ENCODE results near the gene TTC7B.

The TTC7B gene

DNA sequence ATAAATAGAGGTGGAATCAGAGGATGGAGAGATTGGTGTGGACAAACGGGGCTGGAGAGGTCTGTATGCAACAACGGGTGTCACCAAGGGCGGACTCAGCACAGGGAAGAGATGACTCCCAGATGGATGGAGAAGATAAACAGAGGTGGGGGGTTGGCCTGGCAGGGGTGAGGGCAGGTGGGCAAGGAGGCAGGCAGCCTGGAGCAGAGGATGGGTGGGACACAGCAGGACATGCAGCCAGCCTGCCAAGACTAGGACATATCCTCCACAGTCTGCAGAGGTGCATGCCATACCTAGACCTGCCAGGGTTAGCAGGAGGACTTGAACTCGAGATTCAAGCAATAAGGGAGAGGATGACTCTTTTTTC lies 56.2 kb downstream of the TTC7B start:
- no peak overlapping the region for H3K9ac ChIP-seq (ENCODE audit: low read length)
- no peak overlapping the region for H3K27ac ChIP-seq (ENCODE audit: low read depth, low read length)
- no peak overlapping the region for H3K4me3 ChIP-seq (ENCODE audit: insufficient read depth, low read length, poor library complexity, severe bottlenecking)
- no peaks in the 10 kb centered on the region for H3F3A ChIP-seq (ENCODE audit: insufficient read depth)
- H3K4me2 ChIP-seq (ENCODE audit: low read depth, low read length, poor library complexity, severe bottlenecking), result no peak overlapping the region
- no peak for TF ChIP-seq EZH2phosphoT487 (conservative IDR thresholded peaks at IDR 0.05; ENCODE audit: low read length)
- TF ChIP-seq, protein P1, sequence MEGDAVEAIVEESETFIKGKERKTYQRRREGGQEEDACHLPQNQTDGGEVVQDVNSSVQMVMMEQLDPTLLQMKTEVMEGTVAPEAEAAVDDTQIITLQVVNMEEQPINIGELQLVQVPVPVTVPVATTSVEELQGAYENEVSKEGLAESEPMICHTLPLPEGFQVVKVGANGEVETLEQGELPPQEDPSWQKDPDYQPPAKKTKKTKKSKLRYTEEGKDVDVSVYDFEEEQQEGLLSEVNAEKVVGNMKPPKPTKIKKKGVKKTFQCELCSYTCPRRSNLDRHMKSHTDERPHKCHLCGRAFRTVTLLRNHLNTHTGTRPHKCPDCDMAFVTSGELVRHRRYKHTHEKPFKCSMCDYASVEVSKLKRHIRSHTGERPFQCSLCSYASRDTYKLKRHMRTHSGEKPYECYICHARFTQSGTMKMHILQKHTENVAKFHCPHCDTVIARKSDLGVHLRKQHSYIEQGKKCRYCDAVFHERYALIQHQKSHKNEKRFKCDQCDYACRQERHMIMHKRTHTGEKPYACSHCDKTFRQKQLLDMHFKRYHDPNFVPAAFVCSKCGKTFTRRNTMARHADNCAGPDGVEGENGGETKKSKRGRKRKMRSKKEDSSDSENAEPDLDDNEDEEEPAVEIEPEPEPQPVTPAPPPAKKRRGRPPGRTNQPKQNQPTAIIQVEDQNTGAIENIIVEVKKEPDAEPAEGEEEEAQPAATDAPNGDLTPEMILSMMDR (IDR thresholded peaks at IDR 0.05; ENCODE audit: insufficient read depth, low read length, poor library complexity, severe bottlenecking), result no peak
- H3K9me2 ChIP-seq (replicated peaks; ENCODE audit: insufficient read depth, low read length), result no peaks in the 10 kb centered on the region
- no peaks in the 10 kb centered on the region for H4K20me1 ChIP-seq (ENCODE audit: low read depth, low read length)
- no peak overlapping the region for H2AFZ ChIP-seq (ENCODE audit: low read depth, low read length, severe bottlenecking)
- peaks cover 4% of the 10 kb centered on the region; the same call in 1 of the 2 replicates for H3K27me3 ChIP-seq (ENCODE audit: low read length)
- H3K9me3 ChIP-seq (ENCODE audit: insufficient read depth, low read length), result peaks cover 17% of the 10 kb centered on the region; the same call in 1 of the 2 replicates
- no peaks in the 10 kb centered on the region for H3K36me3 ChIP-seq (ENCODE audit: low read length)
- H3K79me2 ChIP-seq (ENCODE audit: insufficient read depth, low read length), result no peaks in the 10 kb centered on the region

DNA sequence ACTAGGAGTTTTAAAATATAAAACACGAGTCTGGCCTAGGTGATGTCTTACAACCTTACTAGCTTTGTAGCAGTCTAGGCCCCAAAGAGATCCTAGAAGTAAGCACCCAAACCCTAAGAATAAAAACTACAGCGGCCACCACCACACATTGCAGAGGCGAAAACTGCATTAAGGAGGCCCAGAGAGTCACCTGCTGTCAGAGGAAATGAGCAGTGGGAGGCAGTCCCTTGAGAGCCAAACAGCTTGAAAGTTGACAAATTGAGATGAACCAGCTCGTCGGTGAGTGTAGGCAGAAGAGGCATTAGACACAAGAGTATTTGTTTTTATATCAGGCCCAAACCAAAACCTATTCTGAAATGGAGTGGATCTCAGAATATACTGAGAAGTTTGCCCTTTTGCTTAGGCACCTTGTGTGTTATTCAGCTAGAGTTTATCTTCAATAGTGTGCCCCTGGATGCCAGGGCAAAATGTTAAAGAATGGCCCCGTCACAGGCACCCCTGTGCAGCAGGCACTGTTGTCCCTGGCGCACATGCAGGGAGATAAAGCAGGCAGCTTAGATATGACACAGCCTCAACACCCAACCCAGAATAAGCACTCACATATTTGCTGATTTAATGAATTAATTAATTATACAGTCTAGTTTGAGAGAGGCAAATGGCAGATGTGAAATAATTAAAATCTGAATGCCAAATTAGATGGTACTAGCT lies 56.7 kb downstream of the TTC7B start:
- Histone ChIP-seq H3K27me3 (ENCODE audit: low read length) (peaks cover 4% of the 10 kb centered on the region; the same call in 1 of the 2 replicates), H3K9me2 (replicated peaks; ENCODE audit: insufficient read depth, low read length) (no peaks in the 10 kb centered on the region), H2AFZ (ENCODE audit: low read depth, low read length, severe bottlenecking) (peak overlapping the region; percentile 100), H3F3A (ENCODE audit: insufficient read depth) (no peaks in the 10 kb centered on the region), H3K27ac (ENCODE audit: low read depth, low read length) (no peak overlapping the region), H3K9me3 (ENCODE audit: insufficient read depth, low read length) (peaks cover 17% of the 10 kb centered on the region; the same call in 1 of the 2 replicates), H4K20me1 (ENCODE audit: low read depth, low read length) (no peaks in the 10 kb centered on the region), H3K4me3 (ENCODE audit: insufficient read depth, low read length, poor library complexity, severe bottlenecking) (no peak overlapping the region), H3K79me2 (ENCODE audit: insufficient read depth, low read length) (no peaks in the 10 kb centered on the region), H3K4me2 (ENCODE audit: low read depth, low read length, poor library complexity, severe bottlenecking) (no peak overlapping the region), H3K36me3 (ENCODE audit: low read length) (no peaks in the 10 kb centered on the region), H3K9ac (ENCODE audit: low read length) (no peak overlapping the region)
- TF ChIP-seq EZH2phosphoT487 (conservative IDR thresholded peaks at IDR 0.05; ENCODE audit: low read length), result no peak
- TF ChIP-seq, protein P1 (IDR thresholded peaks at IDR 0.05; ENCODE audit: insufficient read depth, low read length, poor library complexity, severe bottlenecking), result no peak

DNA sequence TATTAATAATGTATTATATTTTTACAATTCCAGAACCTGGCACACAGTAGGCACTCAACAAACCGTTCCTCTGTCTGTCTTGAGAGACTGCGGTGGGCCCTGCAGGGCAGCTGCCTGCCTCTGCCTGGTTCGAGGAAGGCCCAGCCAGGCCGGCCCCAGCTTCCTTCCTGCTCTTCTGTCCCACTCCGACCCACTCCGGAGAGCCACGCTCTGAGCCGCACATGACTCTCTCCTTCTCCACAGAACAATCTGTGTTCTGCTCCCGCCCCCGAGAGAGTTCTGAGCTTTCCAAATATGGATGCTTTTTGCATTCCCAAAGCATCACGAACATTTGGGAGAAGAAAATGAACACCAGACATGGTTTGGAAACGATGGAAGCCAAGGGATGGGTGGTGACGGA lies 57.3 kb downstream of the TTC7B start:
- Histone ChIP-seq H3K4me3 (ENCODE audit: insufficient read depth, low read length, poor library complexity, severe bottlenecking) (peak overlapping the region; percentile 45), H4K20me1 (ENCODE audit: low read depth, low read length) (no peaks in the 10 kb centered on the region), H3K9me2 (replicated peaks; ENCODE audit: insufficient read depth, low read length) (no peaks in the 10 kb centered on the region), H3K27me3 (ENCODE audit: low read length) (peaks cover 4% of the 10 kb centered on the region; the same call in 1 of the 2 replicates), H2AFZ (ENCODE audit: low read depth, low read length, severe bottlenecking) (peak overlapping the region; percentile 100), H3K9ac (ENCODE audit: low read length) (peak overlapping the region; percentile 73), H3K4me2 (ENCODE audit: low read depth, low read length, poor library complexity, severe bottlenecking) (peak overlapping the region; percentile 95), H3K27ac (ENCODE audit: low read depth, low read length) (no peak overlapping the region), H3K9me3 (ENCODE audit: insufficient read depth, low read length) (peaks cover 16% of the 10 kb centered on the region; the same call in 1 of the 2 replicates), H3K79me2 (ENCODE audit: insufficient read depth, low read length) (no peaks in the 10 kb centered on the region), H3F3A (ENCODE audit: insufficient read depth) (no peaks in the 10 kb centered on the region), H3K36me3 (ENCODE audit: low read length) (no peaks in the 10 kb centered on the region)
- TF ChIP-seq EZH2phosphoT487 (conservative IDR thresholded peaks at IDR 0.05; ENCODE audit: low read length), result no peak

All from SU-DHL-6 (cell line).